ENCODE results near the gene DYRK1A.

GRCh38 chr21:37389456-37389855, 22.9 kb downstream of the DYRK1A start:
- TF ChIP-seq CTCF (conservative IDR thresholded peaks at IDR 0.05; ENCODE audit: low read length) (no peak), EZH2phosphoT487 (IDR thresholded peaks at IDR 0.05; ENCODE audit: borderline replicate concordance, low read depth, low read length) (no peak)
